ENCODE data around the gene TNIK. TPM values are rescaled to one million over a fixed set of nuclear protein-coding genes. Genes with fewer than 3 reads are reported as not detected.

TNIK gene
- total RNA-seq, 1 donor from 2014 or later, result 1.5 TPM

- no peak for TF ChIP-seq CTCF (IDR thresholded peaks at IDR 0.05; ENCODE audit: partially characterized antibody, unreplicated experiment)
- no peak overlapping the region for H3K4me3 Mint-ChIP-seq (ENCODE audit: unreplicated experiment)
- H3K27ac Mint-ChIP-seq (ENCODE audit: unreplicated experiment), result no peak overlapping the region
- DNase-seq, result no peak
- H3K36me3 Mint-ChIP-seq (ENCODE audit: unreplicated experiment), result peaks cover 5% of the 10 kb centered on the region
- H3K9me3 Mint-ChIP-seq (ENCODE audit: unreplicated experiment), result no peaks in the 10 kb centered on the region
- H3K4me1 Mint-ChIP-seq (ENCODE audit: low read depth, unreplicated experiment), result peaks cover 8% of the 10 kb centered on the region
- peaks cover 6% of the 10 kb centered on the region for H3K27me3 Mint-ChIP-seq (ENCODE audit: unreplicated experiment)
These were observed 275.8 kb downstream of the TNIK start for GRCh38 chr3:171184372-171184771.

GRCh38 chr3:171183042-171183441 is 277.2 kb downstream of the TNIK start:
- no peak for TF ChIP-seq CTCF (IDR thresholded peaks at IDR 0.05; ENCODE audit: partially characterized antibody, unreplicated experiment)
- no peak overlapping the region for H3K4me3 Mint-ChIP-seq (ENCODE audit: unreplicated experiment)
- peaks cover 5% of the 10 kb centered on the region for H3K36me3 Mint-ChIP-seq (ENCODE audit: unreplicated experiment)
- H3K4me1 Mint-ChIP-seq (ENCODE audit: low read depth, unreplicated experiment), result peaks cover 8% of the 10 kb centered on the region
- no peak overlapping the region for H3K27ac Mint-ChIP-seq (ENCODE audit: unreplicated experiment)
- H3K27me3 Mint-ChIP-seq (ENCODE audit: unreplicated experiment), result peaks cover 6% of the 10 kb centered on the region
- no peaks in the 10 kb centered on the region for H3K9me3 Mint-ChIP-seq (ENCODE audit: unreplicated experiment)
- no peak for DNase-seq

- no peak for TF ChIP-seq CTCF (IDR thresholded peaks at IDR 0.05; ENCODE audit: partially characterized antibody, unreplicated experiment)
- H3K9me3 Mint-ChIP-seq (ENCODE audit: unreplicated experiment), result no peaks in the 10 kb centered on the region
- H3K27me3 Mint-ChIP-seq (ENCODE audit: unreplicated experiment), result peaks cover 6% of the 10 kb centered on the region
- H3K27ac Mint-ChIP-seq (ENCODE audit: unreplicated experiment), result no peak overlapping the region
- peaks cover 5% of the 10 kb centered on the region for H3K4me1 Mint-ChIP-seq (ENCODE audit: low read depth, unreplicated experiment)
- H3K4me3 Mint-ChIP-seq (ENCODE audit: unreplicated experiment), result no peak overlapping the region
- no peak for DNase-seq
- peaks cover 5% of the 10 kb centered on the region for H3K36me3 Mint-ChIP-seq (ENCODE audit: unreplicated experiment)
These were observed 278.1 kb downstream of the TNIK start for GRCh38 chr3:171181907-171182690.

GRCh38 chr3:171178714-171179113 is 281.5 kb downstream of the TNIK start:
- Mint-ChIP-seq H3K27me3 (ENCODE audit: unreplicated experiment) (peaks cover 7% of the 10 kb centered on the region), H3K4me1 (ENCODE audit: low read depth, unreplicated experiment) (peaks cover 3% of the 10 kb centered on the region), H3K36me3 (ENCODE audit: unreplicated experiment) (peaks cover 5% of the 10 kb centered on the region), H3K9me3 (ENCODE audit: unreplicated experiment) (no peaks in the 10 kb centered on the region), H3K4me3 (ENCODE audit: unreplicated experiment) (no peak overlapping the region), H3K27ac (ENCODE audit: unreplicated experiment) (no peak overlapping the region)
- DNase-seq, result no peak
- no peak for TF ChIP-seq CTCF (IDR thresholded peaks at IDR 0.05; ENCODE audit: partially characterized antibody, unreplicated experiment)

GRCh38 chr3:171177553-171177952 is 282.7 kb downstream of the TNIK start:
- peaks cover 2% of the 10 kb centered on the region for H3K9me3 Mint-ChIP-seq (ENCODE audit: unreplicated experiment)
- H3K27ac Mint-ChIP-seq (ENCODE audit: unreplicated experiment), result no peak overlapping the region
- no peak for DNase-seq
- H3K4me3 Mint-ChIP-seq (ENCODE audit: unreplicated experiment), result no peak overlapping the region
- peaks cover 6% of the 10 kb centered on the region for H3K27me3 Mint-ChIP-seq (ENCODE audit: unreplicated experiment)
- H3K36me3 Mint-ChIP-seq (ENCODE audit: unreplicated experiment), result peaks cover 5% of the 10 kb centered on the region
- no peaks in the 10 kb centered on the region for H3K4me1 Mint-ChIP-seq (ENCODE audit: low read depth, unreplicated experiment)
- no peak for TF ChIP-seq CTCF (IDR thresholded peaks at IDR 0.05; ENCODE audit: partially characterized antibody, unreplicated experiment)

Data from glutamatergic neuron (in vitro differentiated cells).